Large intestine (tissue), 3 donors: Measurements from ENCODE around the gene ALPL. TPM values are rescaled to one million over a fixed set of nuclear protein-coding genes. Genes with fewer than 3 reads are reported as not detected.

Experiments used
- DNase-seq, 2 donors: peaks; one replicate each; pipeline versions ENCODE4 v3.0.0 to v3.0.0-alpha.2; 2013
- H3K27ac ChIP-seq: one replicate; pipeline ENCODE4 v1.5.1; 2013; ENCODE audit warnings: low read length
- H3K27me3 ChIP-seq: 2 replicates; pipeline ENCODE4 v1.6.1; 2013; ENCODE audit warnings: low read length; ENCODE audit not compliant: control insufficient read depth, insufficient read depth
- H3K36me3 ChIP-seq: 2 replicates; pipeline ENCODE4 v1.6.1; 2013; ENCODE audit warnings: low read length; ENCODE audit not compliant: control insufficient read depth, insufficient read depth
- H3K4me1 ChIP-seq: one replicate; pipeline ENCODE4 v1.6.1; 2013; ENCODE audit warnings: low read length; ENCODE audit not compliant: control insufficient read depth, insufficient read depth
- H3K4me3 ChIP-seq: one replicate; pipeline ENCODE4 v1.5.1; 2013; ENCODE audit warnings: low read length
- H3K9me3 ChIP-seq: one replicate; pipeline ENCODE4 v1.6.1; 2013; ENCODE audit warnings: mild to moderate bottlenecking, low read depth, low read length, moderate library complexity; ENCODE audit not compliant: control insufficient read depth
- WGBS: methylation state at CpG from one replicate; pipeline ENCODE4 v1.1.5; 2013; ENCODE audit warnings: low lambda C conversion rate; ENCODE audit not compliant: insufficient coverage; 5-methylcytosine and 5-hydroxymethylcytosine counted together
- polyA plus RNA-seq: library from polyadenylated mRNA; unstranded; fragments of 120-200 nt; gene quantifications from one replicate; pipeline ENCODE4 v1.2.1, GENCODE V29; 2013

Gene ALPL
- polyA plus RNA-seq, 1 donor, result 1.5 TPM

DNA sequence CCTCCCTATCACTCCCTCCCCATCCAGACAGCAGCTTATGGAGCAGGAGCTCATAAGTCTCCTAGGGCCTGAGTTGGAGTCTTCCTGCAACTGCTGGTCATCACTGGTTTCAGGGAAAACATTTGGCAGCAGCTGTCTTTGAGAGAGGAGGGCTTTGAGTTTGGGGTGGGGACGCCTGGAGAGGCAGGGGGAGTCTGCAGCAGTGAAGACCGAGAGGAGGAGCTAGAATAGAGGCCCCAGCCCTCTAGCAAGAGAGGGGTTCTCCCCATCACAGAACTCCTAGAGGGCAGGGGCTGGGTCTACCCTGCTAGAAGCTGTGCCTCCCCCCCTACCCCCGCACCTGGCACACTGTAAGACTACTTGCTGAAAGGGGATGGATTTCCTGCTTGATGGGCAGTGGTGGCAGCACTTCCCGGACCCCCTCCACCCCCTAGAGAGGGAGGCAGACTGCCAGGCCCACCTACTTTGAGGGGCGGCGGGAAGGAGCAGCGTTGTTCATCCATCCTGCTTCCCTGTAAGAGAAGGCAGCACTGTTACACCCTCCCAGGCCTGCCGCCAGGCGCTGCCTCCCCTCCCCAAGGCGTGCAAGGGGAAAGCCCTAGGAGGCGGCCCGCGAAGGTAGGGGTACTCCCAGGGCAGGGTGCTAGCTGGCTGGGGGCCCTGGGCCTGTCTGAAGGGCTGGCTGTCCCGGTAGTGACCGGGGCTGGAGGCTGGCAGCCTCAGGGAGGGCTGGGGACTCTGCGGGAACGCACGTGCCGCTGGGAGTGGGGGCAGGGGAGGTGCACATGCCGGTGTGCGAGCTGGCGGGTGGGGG is 109.5 kb downstream of the ALPL start:
- peaks cover 73% of the 10 kb centered on the region for H3K4me1 ChIP-seq
- no CpG with 5 or more reads among the region's 22 CpGs for WGBS
- H3K9me3 ChIP-seq, result no peaks in the 10 kb centered on the region
- H3K27me3 ChIP-seq, result no peaks in the 10 kb centered on the region
- no peak overlapping the region for H3K4me3 ChIP-seq
- peaks cover 23% of the 10 kb centered on the region for H3K36me3 ChIP-seq
- peak overlapping the region; percentile 10 for H3K27ac ChIP-seq
- peak in 1 of 2 donors; percentile 60 for DNase-seq

DNA sequence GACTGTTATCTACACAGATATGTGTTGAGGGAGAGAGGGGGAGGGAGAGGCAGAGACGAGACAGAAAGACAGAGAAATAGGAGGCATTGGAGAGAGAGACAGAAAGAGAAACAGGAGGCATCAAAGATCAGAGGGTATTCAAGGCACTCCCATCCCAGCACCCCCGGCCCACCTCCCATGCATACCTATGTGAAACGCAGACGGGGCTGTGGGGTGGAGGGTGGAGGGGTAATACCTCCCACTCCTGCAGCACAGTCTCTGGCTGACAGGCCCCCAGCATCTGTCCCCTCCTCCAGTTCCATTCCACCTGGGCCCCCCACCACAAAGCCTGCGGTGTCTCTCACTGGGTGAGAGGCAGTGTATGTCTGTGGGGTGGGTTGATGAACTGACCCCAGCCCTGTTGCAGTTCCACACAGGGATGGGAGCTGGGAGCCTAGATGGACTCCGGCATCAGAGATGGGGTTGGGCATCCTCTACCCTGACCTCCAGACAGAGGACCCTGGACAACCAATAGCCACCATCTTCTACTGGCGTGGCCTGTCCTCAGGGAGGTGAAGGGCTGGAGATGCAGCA is 110.2 kb downstream of the ALPL start:
- Histone ChIP-seq H3K27ac (no peak overlapping the region), H3K27me3 (no peaks in the 10 kb centered on the region)
- WGBS, result no CpG with 5 or more reads among the region's 7 CpGs

DNA sequence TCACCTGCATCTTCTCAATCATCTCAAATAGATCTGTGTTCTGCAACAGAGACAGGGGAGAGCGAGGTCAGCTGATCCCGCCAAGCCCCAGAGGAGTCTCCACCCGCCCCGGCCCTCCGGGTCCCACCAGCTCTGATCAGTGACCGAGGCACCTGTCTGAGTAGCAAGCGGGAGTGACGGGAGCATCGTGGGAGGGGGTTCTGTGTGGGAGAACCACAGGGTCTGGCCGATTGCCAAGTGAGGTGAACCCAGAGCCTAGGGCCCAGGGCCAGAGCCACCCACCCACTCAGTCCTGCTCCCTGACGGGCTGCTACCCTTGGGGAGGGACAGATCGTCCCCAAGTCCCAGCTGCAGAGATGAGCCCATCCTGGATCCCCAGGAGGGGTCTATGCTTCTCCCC is 110.8 kb downstream of the ALPL start:
- no peaks in the 10 kb centered on the region for H3K9me3 ChIP-seq
- H3K27ac ChIP-seq, result no peak overlapping the region
- H3K4me3 ChIP-seq, result peak overlapping the region; percentile 60
- H3K4me1 ChIP-seq, result peaks cover 68% of the 10 kb centered on the region
- H3K27me3 ChIP-seq, result no peaks in the 10 kb centered on the region
- no CpG with 5 or more reads among the region's 12 CpGs for WGBS
- DNase-seq, result no peak
- H3K36me3 ChIP-seq, result peaks cover 18% of the 10 kb centered on the region

More for the DNA sequence above, 110.2 kb downstream of the ALPL start:
- H3K4me1 ChIP-seq, result peaks cover 72% of the 10 kb centered on the region
- peaks cover 18% of the 10 kb centered on the region for H3K36me3 ChIP-seq
- H3K4me3 ChIP-seq, result peak overlapping the region; percentile 60
- no peak for DNase-seq
- no peaks in the 10 kb centered on the region for H3K9me3 ChIP-seq

DNA sequence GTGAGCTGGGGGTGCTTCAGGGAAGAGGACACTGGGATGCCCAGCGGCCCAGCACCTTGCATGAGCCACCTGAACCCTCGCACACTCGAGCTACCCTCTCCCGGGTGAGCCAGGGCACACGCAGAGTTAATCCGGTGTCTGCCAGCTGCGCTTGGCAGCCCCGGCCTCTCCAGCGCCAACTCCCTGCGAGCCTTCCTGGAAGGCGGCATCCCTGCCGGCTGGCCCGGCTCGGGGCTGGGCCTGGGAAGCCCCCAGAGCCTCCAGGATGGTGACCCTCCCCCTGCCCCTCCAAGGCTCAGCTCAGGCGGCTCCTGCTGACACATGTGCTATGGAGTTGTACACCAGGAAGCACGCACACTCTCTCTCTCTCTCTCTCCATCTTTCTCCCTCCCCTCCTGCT is 111.3 kb downstream of the ALPL start:
- H3K9me3 ChIP-seq, result no peaks in the 10 kb centered on the region
- no peak overlapping the region for H3K27ac ChIP-seq
- peaks cover 64% of the 10 kb centered on the region for H3K4me1 ChIP-seq
- H3K27me3 ChIP-seq, result no peaks in the 10 kb centered on the region
- no peak for DNase-seq
- H3K4me3 ChIP-seq, result peak overlapping the region; percentile 60
- WGBS, result no CpG with 5 or more reads among the region's 16 CpGs
- H3K36me3 ChIP-seq, result peaks cover 18% of the 10 kb centered on the region

DNA sequence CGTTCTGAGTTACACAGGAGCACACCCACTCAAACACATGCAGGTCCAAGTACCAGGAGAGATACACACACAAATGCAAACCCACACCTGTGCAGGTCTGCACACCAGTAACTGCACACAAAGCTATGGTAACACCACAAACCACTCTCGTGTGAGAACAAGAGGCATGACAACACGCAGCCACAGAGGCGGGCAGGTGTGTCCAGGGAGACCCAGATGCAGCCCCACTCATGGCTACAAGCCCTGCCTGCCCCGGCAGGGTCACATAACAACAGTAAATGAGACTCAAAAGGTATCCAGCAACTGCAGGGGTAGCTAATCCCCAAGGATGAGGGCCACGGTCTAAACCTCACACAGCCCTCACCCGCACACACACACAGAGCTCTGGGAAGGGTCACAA is 111.8 kb downstream of the ALPL start:
- no peak overlapping the region for H3K27ac ChIP-seq
- WGBS, result no CpG with 5 or more reads among the region's 7 CpGs
- peaks cover 15% of the 10 kb centered on the region for H3K36me3 ChIP-seq
- peaks cover 58% of the 10 kb centered on the region for H3K4me1 ChIP-seq
- no peak for DNase-seq
- no peaks in the 10 kb centered on the region for H3K9me3 ChIP-seq
- H3K4me3 ChIP-seq, result peak overlapping the region; percentile 60
- H3K27me3 ChIP-seq, result no peaks in the 10 kb centered on the region

DNA sequence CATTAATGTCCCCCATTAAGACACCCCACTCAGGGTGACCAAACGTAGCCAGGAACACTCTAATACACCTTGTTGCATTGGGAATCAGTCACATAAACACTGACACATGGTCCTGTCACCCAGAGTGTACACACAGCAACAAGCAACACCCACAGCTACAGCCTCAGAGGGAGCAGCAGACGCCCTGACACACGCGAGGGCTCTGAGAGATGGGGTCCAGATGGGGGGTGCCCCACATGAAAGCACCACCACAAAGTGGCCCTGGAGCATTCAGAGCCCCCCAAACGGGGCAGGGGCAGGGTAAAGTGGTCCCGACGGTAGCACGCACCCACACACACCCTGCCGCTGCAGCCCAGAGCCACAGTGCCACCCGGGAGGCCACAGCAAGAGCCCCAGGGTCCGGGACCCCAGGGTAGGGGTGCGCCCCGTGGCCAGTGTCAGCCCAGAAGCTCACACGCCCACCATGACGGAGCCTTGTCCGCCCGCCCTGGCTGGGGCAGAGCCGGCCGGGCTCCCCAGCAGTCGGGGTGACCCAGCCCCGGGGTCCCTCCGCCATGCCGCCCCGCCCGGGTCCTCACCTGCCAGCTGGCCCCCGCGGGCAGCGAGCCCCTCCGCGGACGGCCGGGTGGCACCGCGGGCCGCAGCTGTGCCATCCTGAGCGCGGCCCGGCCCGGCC is 112.7 kb downstream of the ALPL start:
- no CpG with 5 or more reads among the region's 39 CpGs for WGBS
- no peaks in the 10 kb centered on the region for H3K9me3 ChIP-seq
- no peak for DNase-seq
- H3K4me1 ChIP-seq, result peaks cover 54% of the 10 kb centered on the region
- H3K27me3 ChIP-seq, result no peaks in the 10 kb centered on the region
- H3K36me3 ChIP-seq, result peaks cover 10% of the 10 kb centered on the region
- peak overlapping the region; percentile 60 for H3K4me3 ChIP-seq
- no peak overlapping the region for H3K27ac ChIP-seq

DNA sequence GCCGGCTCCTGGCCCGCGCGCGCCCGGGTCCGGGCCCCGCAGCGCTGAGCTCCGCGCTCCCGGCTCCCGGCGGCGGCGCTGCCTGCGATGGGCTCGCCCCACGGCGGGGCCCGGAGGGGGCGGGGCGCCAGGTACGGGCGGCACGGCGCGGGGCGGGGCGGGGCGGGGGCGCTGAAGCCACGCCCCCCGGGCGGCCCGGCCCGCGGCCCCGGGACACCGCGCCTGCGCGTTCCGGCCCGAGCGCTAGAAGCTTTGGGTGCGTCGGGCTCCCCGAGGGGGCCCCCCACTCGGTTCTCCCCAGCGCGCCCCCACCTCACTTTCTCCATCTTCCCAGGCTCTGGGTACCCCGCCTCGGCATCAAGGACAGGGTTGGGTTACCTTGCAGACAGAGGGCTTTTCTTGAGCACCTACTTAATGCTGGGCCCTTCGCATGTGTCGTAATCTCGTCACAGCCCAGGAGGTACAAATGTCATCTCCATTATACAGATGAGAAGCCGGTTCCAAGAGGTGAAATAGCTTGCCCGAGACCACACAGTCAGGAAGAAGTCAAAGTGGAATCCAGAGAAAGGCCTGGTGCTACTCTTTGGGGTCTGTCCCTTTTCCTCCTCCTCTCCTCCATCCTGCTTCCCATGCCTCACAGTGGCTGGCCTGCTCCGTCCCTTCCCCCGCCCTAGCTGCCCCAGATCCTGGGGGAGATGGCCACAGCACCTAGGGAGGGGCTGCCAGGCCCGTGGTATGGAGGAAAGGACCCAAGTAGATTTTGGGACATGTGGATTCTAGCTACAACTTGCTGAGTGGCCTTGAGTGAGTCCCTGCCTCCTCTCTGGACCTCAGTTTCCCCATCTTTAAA is 113.5 kb downstream of the ALPL start:
- no peaks in the 10 kb centered on the region for H3K9me3 ChIP-seq
- H3K36me3 ChIP-seq, result peaks cover 6% of the 10 kb centered on the region
- peak overlapping the region; percentile 22 for H3K4me3 ChIP-seq
- peak in 1 of 2 donors; percentile 74 for DNase-seq
- H3K27ac ChIP-seq, result peak overlapping the region; percentile 77
- H3K27me3 ChIP-seq, result no peaks in the 10 kb centered on the region
- peaks cover 50% of the 10 kb centered on the region for H3K4me1 ChIP-seq
- WGBS, result no CpG with 5 or more reads among the region's 62 CpGs

DNA sequence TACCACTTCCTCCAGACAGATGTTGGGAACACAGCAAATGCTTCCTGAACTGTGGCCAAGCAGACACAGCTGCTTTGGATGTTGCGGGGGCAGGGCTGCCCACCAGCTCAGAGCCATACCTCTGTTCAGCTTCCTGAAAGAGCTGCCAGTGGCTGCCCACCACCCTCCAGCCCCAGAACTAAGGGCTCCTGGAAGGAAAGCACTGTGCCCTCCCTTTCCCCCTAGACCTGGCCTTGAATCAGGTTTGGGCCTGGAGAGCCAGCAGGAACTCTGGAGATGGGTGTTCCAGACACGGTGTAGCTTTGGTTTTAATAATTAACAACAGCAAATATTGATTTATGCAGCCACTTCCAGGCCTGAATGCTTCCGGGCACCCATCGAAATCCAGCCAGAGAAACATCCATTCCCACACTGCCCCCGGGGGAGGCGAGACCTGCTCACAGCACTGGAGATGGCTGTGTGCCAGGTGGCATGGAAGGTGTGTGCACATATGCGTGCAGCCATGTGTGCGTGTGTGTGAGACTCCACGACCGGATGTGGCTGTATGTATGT is 114.3 kb downstream of the ALPL start:
- H3K4me3 ChIP-seq, result no peak overlapping the region
- DNase-seq, result peak; percentile 61 to 84
- no peaks in the 10 kb centered on the region for H3K36me3 ChIP-seq
- H3K27ac ChIP-seq, result peak overlapping the region; percentile 77
- H3K4me1 ChIP-seq, result peaks cover 44% of the 10 kb centered on the region
- no CpG with 5 or more reads among the region's 10 CpGs for WGBS
- H3K9me3 ChIP-seq, result no peaks in the 10 kb centered on the region
- H3K27me3 ChIP-seq, result no peaks in the 10 kb centered on the region

DNA sequence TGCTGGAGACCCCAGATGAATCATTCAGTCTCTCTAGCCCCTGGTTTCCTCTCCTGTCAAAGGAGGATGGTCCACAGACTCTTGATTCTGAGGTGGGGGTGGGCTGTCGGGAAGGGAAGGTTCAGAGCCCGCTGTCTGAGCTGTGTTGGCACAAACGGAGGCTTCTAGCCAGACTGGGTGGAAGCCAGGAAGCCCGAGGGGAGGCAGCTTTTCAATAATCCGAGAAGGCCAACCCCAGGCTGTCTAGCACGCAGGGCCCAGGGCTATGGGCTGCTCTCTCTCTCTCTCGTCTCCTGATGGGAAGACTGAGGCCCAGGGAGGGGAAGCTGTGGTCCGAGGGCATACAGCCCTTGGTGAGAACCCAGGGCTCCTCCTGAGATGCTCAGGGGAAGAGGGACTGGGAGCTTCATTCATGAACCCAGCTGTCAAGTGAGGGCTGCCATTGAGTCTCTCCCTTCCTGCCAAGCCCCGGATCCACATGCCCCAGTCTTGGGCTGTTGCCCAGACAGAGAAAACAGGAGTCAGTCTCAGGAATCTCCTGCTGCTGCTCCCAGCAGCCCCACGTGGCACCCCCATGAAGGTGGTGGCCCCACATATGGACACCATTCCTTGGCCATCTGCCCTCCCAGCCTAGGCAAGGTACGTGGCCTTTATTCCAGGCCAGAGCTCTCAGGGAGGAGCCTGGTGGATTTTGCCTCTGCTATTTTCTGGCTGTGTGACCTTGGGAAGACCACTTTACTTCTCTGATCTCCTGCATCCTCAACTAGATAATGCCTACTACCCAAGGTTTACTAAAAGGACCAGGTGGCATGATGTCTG is 115.6 kb downstream of the ALPL start:
- no peak overlapping the region for H3K27ac ChIP-seq
- H3K9me3 ChIP-seq, result no peaks in the 10 kb centered on the region
- H3K4me3 ChIP-seq, result no peak overlapping the region
- H3K4me1 ChIP-seq, result peaks cover 34% of the 10 kb centered on the region
- no peak for DNase-seq
- no peaks in the 10 kb centered on the region for H3K27me3 ChIP-seq
- no peaks in the 10 kb centered on the region for H3K36me3 ChIP-seq
- no CpG with 5 or more reads among the region's 11 CpGs for WGBS
